ENCODE data around the gene CD177.

- TF ChIP-seq, protein P1, sequence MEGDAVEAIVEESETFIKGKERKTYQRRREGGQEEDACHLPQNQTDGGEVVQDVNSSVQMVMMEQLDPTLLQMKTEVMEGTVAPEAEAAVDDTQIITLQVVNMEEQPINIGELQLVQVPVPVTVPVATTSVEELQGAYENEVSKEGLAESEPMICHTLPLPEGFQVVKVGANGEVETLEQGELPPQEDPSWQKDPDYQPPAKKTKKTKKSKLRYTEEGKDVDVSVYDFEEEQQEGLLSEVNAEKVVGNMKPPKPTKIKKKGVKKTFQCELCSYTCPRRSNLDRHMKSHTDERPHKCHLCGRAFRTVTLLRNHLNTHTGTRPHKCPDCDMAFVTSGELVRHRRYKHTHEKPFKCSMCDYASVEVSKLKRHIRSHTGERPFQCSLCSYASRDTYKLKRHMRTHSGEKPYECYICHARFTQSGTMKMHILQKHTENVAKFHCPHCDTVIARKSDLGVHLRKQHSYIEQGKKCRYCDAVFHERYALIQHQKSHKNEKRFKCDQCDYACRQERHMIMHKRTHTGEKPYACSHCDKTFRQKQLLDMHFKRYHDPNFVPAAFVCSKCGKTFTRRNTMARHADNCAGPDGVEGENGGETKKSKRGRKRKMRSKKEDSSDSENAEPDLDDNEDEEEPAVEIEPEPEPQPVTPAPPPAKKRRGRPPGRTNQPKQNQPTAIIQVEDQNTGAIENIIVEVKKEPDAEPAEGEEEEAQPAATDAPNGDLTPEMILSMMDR (IDR thresholded peaks at IDR 0.05): no peak
- TF ChIP-seq EZH2 (IDR thresholded peaks at IDR 0.05): no peak
Observed at GRCh38 chr19:43315851-43316250, 37.6 kb upstream of the CD177 start.

Data from neural progenitor cell (in vitro differentiated cells).